ENCODE measurements around the gene FUT6.

- TF ChIP-seq CTCF (conservative IDR thresholded peaks at IDR 0.05; ENCODE audit: low read length) (no peak), EZH2phosphoT487 (IDR thresholded peaks at IDR 0.05; ENCODE audit: borderline replicate concordance) (no peak)
Measured at GRCh38 chr19:5806905-5807304, 32.6 kb downstream of the FUT6 start.

Measured in Loucy (cell line).